ENCODE measurements around the gene EIF3L.

The EIF3L gene

GRCh38 chr22:37842015-37842793 is 7.0 kb upstream of the EIF3L start:
- Histone ChIP-seq H3K27ac (replicated peaks) (no peak overlapping the region), H3K4me3 (replicated peaks; ENCODE audit: insufficient read depth, low read length) (no peak overlapping the region), H3K27me3 (ENCODE audit: insufficient read depth, poor library complexity, severe bottlenecking) (no peaks in the 10 kb centered on the region)

GRCh38 chr22:37843741-37844089 is 5.5 kb upstream of the EIF3L start:
- H3K27ac ChIP-seq (replicated peaks) = peak overlapping the region; percentile 70
- peak overlapping the region; percentile 78 for H3K4me3 ChIP-seq (replicated peaks; ENCODE audit: insufficient read depth, low read length)
- H3K27me3 ChIP-seq (ENCODE audit: insufficient read depth, poor library complexity, severe bottlenecking) = no peaks in the 10 kb centered on the region
- peak in 1 of 2 experiments; percentile 48 for DNase-seq (ENCODE audit: low read depth in 1 of 2, low spot score in 1 of 2)
- TF ChIP-seq REST (IDR thresholded peaks at IDR 0.05; ENCODE audit: insufficient replicate concordance, low read depth) (no peak), CTCF (IDR thresholded peaks at IDR 0.05; ENCODE audit: insufficient read depth, low read length) (no peak), POLR2AphosphoS5 (IDR thresholded peaks at IDR 0.05; ENCODE audit: low read depth) (no peak), GABPA (IDR thresholded peaks at IDR 0.05; ENCODE audit: low read depth) (no peak), SPI1 (IDR thresholded peaks at IDR 0.05; ENCODE audit: borderline replicate concordance, low read depth) (no peak)

More at GRCh38 chr22:37842015-37842793, 7.0 kb upstream of the EIF3L start:
- TF ChIP-seq CTCF (IDR thresholded peaks at IDR 0.05; ENCODE audit: insufficient read depth, low read length) (no peak), POLR2AphosphoS5 (IDR thresholded peaks at IDR 0.05; ENCODE audit: low read depth) (no peak), GABPA (IDR thresholded peaks at IDR 0.05; ENCODE audit: low read depth) (no peak), REST (IDR thresholded peaks at IDR 0.05; ENCODE audit: insufficient replicate concordance, low read depth) (no peak), SPI1 (IDR thresholded peaks at IDR 0.05; ENCODE audit: borderline replicate concordance, low read depth) (no peak)
- no peak for DNase-seq (ENCODE audit: low read depth in 1 of 2, low spot score in 1 of 2)

GRCh38 chr22:37844904-37845329 is 4.3 kb upstream of the EIF3L start:
- Histone ChIP-seq H3K27ac (replicated peaks) (peak overlapping the region; percentile 70), H3K4me3 (replicated peaks; ENCODE audit: insufficient read depth, low read length) (peak overlapping the region; percentile 78), H3K27me3 (ENCODE audit: insufficient read depth, poor library complexity, severe bottlenecking) (no peaks in the 10 kb centered on the region)
- DNase-seq (ENCODE audit: low read depth in 1 of 2, low spot score in 1 of 2) = no peak
- TF ChIP-seq CTCF (IDR thresholded peaks at IDR 0.05; ENCODE audit: insufficient read depth, low read length) (no peak), REST (IDR thresholded peaks at IDR 0.05; ENCODE audit: insufficient replicate concordance, low read depth) (no peak), POLR2AphosphoS5 (IDR thresholded peaks at IDR 0.05; ENCODE audit: low read depth) (no peak), SPI1 (IDR thresholded peaks at IDR 0.05; ENCODE audit: borderline replicate concordance, low read depth) (no peak), GABPA (IDR thresholded peaks at IDR 0.05; ENCODE audit: low read depth) (no peak)
